NCI-H2107 treated with DMSO at 0.1 percent for 48 hours (cell line): Measurements from ENCODE around the gene ENDOD1.
A peak's percentile ranks its signal among the peaks of the same experiment; 100 is the strongest.
"Not testable (repeated sequence)": the region's sequence is repeated elsewhere in the genome, so short reads cannot be mapped to it uniquely, and the experiment has no call there.

Source experiments
- DNase-seq: peaks from one replicate; lab custom pipeline; 2025; ENCODE audit not compliant: unreplicated experiment; lab: John Stamatoyannopoulos, UW

ENDOD1 gene

GRCh38 chr11:95089620-95090542 lies at the start of gene ENDOD1:
ENDOD1 (plus strand) TSS chr11:95089846; CDS start chr11:95089928, 82 bp downstream.
- no peak for DNase-seq

GRCh38 chr11:95042239-95042638 lies 47.4 kb upstream of the ENDOD1 start:
- DNase-seq: no peak

GRCh38 chr11:95042906-95043305 lies 46.7 kb upstream of the ENDOD1 start:
- no peak for DNase-seq

GRCh38 chr11:95044010-95044409 lies 45.6 kb upstream of the ENDOD1 start:
- no peak for DNase-seq

GRCh38 chr11:95045812-95046211 lies 43.8 kb upstream of the ENDOD1 start:
- DNase-seq: no peak

GRCh38 chr11:95049122-95049521 lies 40.5 kb upstream of the ENDOD1 start, which contains the start of gene KDM4F:
KDM4F (plus strand) TSS chr11:95049422.
- DNase-seq: not testable (repeated sequence)

GRCh38 chr11:95050595-95051202 lies 38.9 kb upstream of the ENDOD1 start:
- DNase-seq: no peak

GRCh38 chr11:95054356-95054755 lies 35.3 kb upstream of the ENDOD1 start:
- DNase-seq: no peak

GRCh38 chr11:95055283-95055897 lies 34.3 kb upstream of the ENDOD1 start:
- no peak for DNase-seq

GRCh38 chr11:95057959-95058358 lies 31.7 kb upstream of the ENDOD1 start:
- DNase-seq: no peak

GRCh38 chr11:95058621-95059020 lies 31.0 kb upstream of the ENDOD1 start:
- no peak for DNase-seq

- no peak for DNase-seq
These were observed 30.6 kb upstream of the ENDOD1 start for GRCh38 chr11:95059046-95059445.

GRCh38 chr11:95065336-95065735 lies 24.3 kb upstream of the ENDOD1 start:
- peak; percentile 3 for DNase-seq

- peak; percentile 61 for DNase-seq
These were observed 23.0 kb upstream of the ENDOD1 start, which contains the start of gene SRSF8 for GRCh38 chr11:95066716-95067038. SRSF8 (plus strand) TSS chr11:95066919; CDS start chr11:95067227, 308 bp downstream.

- peak; percentile 61 for DNase-seq
These were observed 22.4 kb upstream of the ENDOD1 start for GRCh38 chr11:95067039-95067840.

- DNase-seq: peak; percentile 60
These were observed 21.8 kb upstream of the ENDOD1 start for GRCh38 chr11:95067841-95068219.

GRCh38 chr11:95068549-95068948 lies 21.1 kb upstream of the ENDOD1 start:
- peak; percentile 91 for DNase-seq

- DNase-seq: peak; percentile 10
These were observed 19.2 kb upstream of the ENDOD1 start for GRCh38 chr11:95070471-95070870.

GRCh38 chr11:95072948-95073347 lies 16.7 kb upstream of the ENDOD1 start:
- DNase-seq: no peak

GRCh38 chr11:95074792-95075563 lies 14.7 kb upstream of the ENDOD1 start:
- DNase-seq: no peak
